ENCODE results near the gene TIMM17B. TPM values are rescaled to one million over a fixed set of nuclear protein-coding genes. Genes with fewer than 3 reads are reported as not detected.

Gene TIMM17B
- total and polyA plus RNA-seq, 2 of the 8 experiments (the other 6 are each of a cell fraction or from before 2014, with no cell fraction given): 77.8 to 246 TPM

DNA sequence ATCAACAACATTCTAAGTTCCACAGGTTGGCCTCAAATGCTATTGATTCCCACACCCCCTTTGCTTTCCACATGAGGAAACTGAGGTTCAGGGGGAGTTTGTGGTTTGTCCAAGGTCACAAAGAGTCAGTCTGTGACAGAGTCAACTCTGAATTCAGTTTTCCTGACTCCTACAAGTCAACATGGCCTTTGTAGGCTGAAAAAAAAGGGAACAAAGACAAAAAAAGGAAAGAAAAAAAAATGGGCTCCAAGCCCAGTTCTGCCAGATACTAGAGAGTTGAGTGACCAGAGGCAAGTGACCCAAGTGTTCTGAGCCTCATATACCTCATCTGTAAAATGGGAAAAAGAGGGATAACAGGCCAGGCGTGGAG lies 37.7 kb upstream of the TIMM17B start:
- no peak overlapping the region for H4K91ac ChIP-seq (replicated peaks; ENCODE audit: insufficient read length, low read length)
- no peak overlapping the region for H2BK5ac ChIP-seq (ENCODE audit: low read depth, low read length)
- H3K79me1 ChIP-seq (ENCODE audit: low read depth, low read length): no peaks in the 10 kb centered on the region
- no peak overlapping the region for H3K4ac ChIP-seq (replicated peaks; ENCODE audit: insufficient read length, low read depth, low read length)
- ChIA-PET POLR2A (ENCODE audit: partially characterized antibody) (interaction anchor here (1.3 to 21.5 kb wide), 2 partner anchors 20 to 37 kb away, joined by 4 to 572 read pairs; partner anchors contain the start of genes PIM2 and SLC35A2), CTCF (ENCODE audit: partially characterized antibody) (interaction anchor here (1.0 to 3.1 kb wide), 2 partner anchors 8 to 23 kb away, joined by 3 to 20 read pairs; no protein-coding TSS in a partner anchor)
- H3K79me2 ChIP-seq (ENCODE audit: control insufficient read depth in 1 of 2, insufficient read depth in 2 of 2, low read length in 2 of 2): peaks cover 0 to 43% of the 10 kb centered on the region in 2 experiments; a peak in 2 of 4 replicates
- H2AFZ ChIP-seq (ENCODE audit: low read length): no peak overlapping the region
- H4K8ac ChIP-seq (ENCODE audit: extremely low read depth, insufficient read depth, low read length): no peak overlapping the region
- H3K23me2 ChIP-seq (ENCODE audit: low read depth, low read length): no peaks in the 10 kb centered on the region
- FAIRE-seq: no peak
- H2BK12ac ChIP-seq (ENCODE audit: low read depth, low read length): no peak overlapping the region
- H3K27ac ChIP-seq (ENCODE audit: low read depth, low read length): no peak overlapping the region
- H3K4me3 ChIP-seq (ENCODE audit: extremely low read depth in 1 of 4, insufficient read depth in 2 of 4, low read depth in 3 of 4, low read length in 4 of 4): no peak overlapping the region
- no peaks in the 10 kb centered on the region for H3K27me3 ChIP-seq (replicated peaks in 1 of 4; ENCODE audit: control insufficient read depth in 3 of 4, extremely low read depth in 1 of 4, insufficient read depth in 3 of 4, low read length in 3 of 4)
- H3K36me3 ChIP-seq (ENCODE audit: control insufficient read depth in 2 of 4, insufficient read depth in 4 of 4, low read length in 3 of 4): peaks cover 0 to 30% (median 10%) of the 10 kb centered on the region in 4 experiments; a peak in 6 of 8 replicates
- 100% methylated on average over 1 of the region's 1 CpG; no CpG with 5 or more reads in 1 of the 2 experiments for WGBS, 2 experiments (ENCODE audit: extremely low coverage in 1 of 2, insufficient coverage in 1 of 2, insufficient read length in 1 of 2, insufficient replicate concordance in 2 of 2, low coverage in 1 of 2, low lambda C conversion rate in 2 of 2, missing lambda C conversion rate in 1 of 2)
- no peak overlapping the region for H3K23ac ChIP-seq (ENCODE audit: insufficient read length)
- no peak overlapping the region for H3K14ac ChIP-seq (ENCODE audit: insufficient read length)
- H3K4me2 ChIP-seq (ENCODE audit: insufficient read depth in 1 of 2, low read depth in 2 of 2, low read length in 2 of 2): no peak overlapping the region
- H3K56ac ChIP-seq (replicated peaks; ENCODE audit: insufficient read length, low read depth, low read length): no peak overlapping the region
- H4K5ac ChIP-seq (ENCODE audit: insufficient read length, low read depth, low read length): no peak overlapping the region
- no peak for DNase-seq (ENCODE audit: low read depth in 1 of 2, low spot score in 2 of 2)
- no peaks in the 10 kb centered on the region for H3K9me3 ChIP-seq (ENCODE audit: insufficient read depth in 2 of 2, low read depth in 1 of 2, low read length in 1 of 2)
- no peak overlapping the region for H2BK120ac ChIP-seq (replicated peaks; ENCODE audit: low read depth, low read length)
- peaks cover 0 to 12% (median 3%) of the 10 kb centered on the region in 4 experiments; a peak in 6 of 7 replicates for H3K4me1 ChIP-seq (replicated peaks in 1 of 4; ENCODE audit: control insufficient read depth in 3 of 4, insufficient read depth in 4 of 4, low read length in 3 of 4)
- H2AK5ac ChIP-seq (ENCODE audit: low read depth, low read length): no peak overlapping the region
- H3K18ac ChIP-seq (ENCODE audit: extremely low read depth, low read length): no peak overlapping the region
- TF ChIP-seq PHF8 (conservative IDR thresholded peaks at IDR 0.05; ENCODE audit: low read depth, low read length) (no peak), KDM4A (IDR thresholded peaks at IDR 0.05; ENCODE audit: low read depth, low read length, severe bottlenecking) (no peak), CHD2 (IDR thresholded peaks at IDR 0.05; ENCODE audit: low read length) (no peak), RBBP5 (IDR thresholded peaks at IDR 0.05; ENCODE audit: borderline replicate concordance, low read depth, low read length) (no peak), CEBPB (IDR thresholded peaks at IDR 0.05; ENCODE audit: low read depth, low read length) (no peak), ASH2L (IDR thresholded peaks at IDR 0.05; ENCODE audit: low read length) (no peak), CBX8 (IDR thresholded peaks at IDR 0.05; ENCODE audit: borderline replicate concordance, low read depth, low read length) (no peak), KDM1A (IDR thresholded peaks at IDR 0.05; ENCODE audit: borderline replicate concordance, low read length) (no peak), FOSL1 (IDR thresholded peaks at IDR 0.05; ENCODE audit: insufficient read depth, low read depth, low read length) (no peak), SIN3A (conservative IDR thresholded peaks at IDR 0.05 in 1 of 2, IDR thresholded peaks at IDR 0.05 in 1 of 2; ENCODE audit: low read depth in 1 of 2, low read length in 2 of 2) (no peak), TAF1 (IDR thresholded peaks at IDR 0.05; ENCODE audit: low read depth, low read length) (no peak), CBX5 (IDR thresholded peaks at IDR 0.05; ENCODE audit: low read depth, low read length) (no peak)
- TF ChIP-seq, protein P1, sequence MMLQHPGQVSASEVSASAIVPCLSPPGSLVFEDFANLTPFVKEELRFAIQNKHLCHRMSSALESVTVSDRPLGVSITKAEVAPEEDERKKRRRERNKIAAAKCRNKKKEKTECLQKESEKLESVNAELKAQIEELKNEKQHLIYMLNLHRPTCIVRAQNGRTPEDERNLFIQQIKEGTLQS (IDR thresholded peaks at IDR 0.05; ENCODE audit: insufficient read depth, low read depth, low read length): no peak
- no peak overlapping the region for H2BK15ac ChIP-seq (ENCODE audit: low read length)
- no peak overlapping the region for H2BK20ac ChIP-seq (ENCODE audit: low read length)
- no peaks in the 10 kb centered on the region for H4K20me1 ChIP-seq (replicated peaks in 1 of 2; ENCODE audit: control insufficient read depth in 1 of 2, insufficient read depth in 2 of 2, low read length in 2 of 2)
- no peak overlapping the region for H3K9ac ChIP-seq (replicated peaks in 1 of 4; ENCODE audit: extremely low read depth in 1 of 4, low read depth in 3 of 4, low read length in 3 of 4)
